Stimulated activated CD4-positive, alpha-beta T cell treated with anti-CD3 and anti-CD28 coated beads, Interleukin-4, amount 100 ng/mL, for 48 hours (primary cell): Measurements from ENCODE around the gene TBCB.
"Not testable (repeated sequence)": the region's sequence is repeated elsewhere in the genome, so short reads cannot be mapped to it uniquely, and the experiment has no call there.

ENCODE experiments used
- DNase-seq, 2 donors: peaks; one replicate each; pipeline ENCODE4 v3.0.0-alpha.2; 2020; ENCODE audit warnings: low read depth in 2 of 2

TBCB gene

GRCh38 chr19:36115453-36116343, at the start of gene TBCB:
TBCB (plus strand) TSS chr19:36115468; CDS start chr19:36115561, 93 bp downstream.
- peak; percentile 90 for DNase-seq

GRCh38 chr19:36067681-36068080, 47.6 kb upstream of the TBCB start:
- no peak for DNase-seq

GRCh38 chr19:36068810-36069499, 46.3 kb upstream of the TBCB start:
- DNase-seq: not testable (repeated sequence)

GRCh38 chr19:36072081-36072480, 43.2 kb upstream of the TBCB start:
- no peak for DNase-seq

- DNase-seq: no peak
These were observed 42.0 kb upstream of the TBCB start for GRCh38 chr19:36073121-36073876.

GRCh38 chr19:36079389-36079945, 35.8 kb upstream of the TBCB start:
- DNase-seq: no peak

- no peak for DNase-seq
These were observed 33.9 kb upstream of the TBCB start for GRCh38 chr19:36081385-36081784.

- DNase-seq: no peak
These were observed 33.4 kb upstream of the TBCB start for GRCh38 chr19:36081894-36082293.

GRCh38 chr19:36082916-36083315, 32.4 kb upstream of the TBCB start:
- no peak for DNase-seq

- DNase-seq: no peak
These were observed 30.8 kb upstream of the TBCB start for GRCh38 chr19:36084231-36085009.

GRCh38 chr19:36086326-36086725, 28.9 kb upstream of the TBCB start:
- no peak for DNase-seq

- DNase-seq: no peak
These were observed 25.4 kb upstream of the TBCB start for GRCh38 chr19:36089847-36090246.

- DNase-seq: no peak
These were observed 24.2 kb upstream of the TBCB start for GRCh38 chr19:36090910-36091695.

- no peak for DNase-seq
These were observed 22.7 kb upstream of the TBCB start for GRCh38 chr19:36092566-36092965.

- DNase-seq: no peak
These were observed 22.1 kb upstream of the TBCB start for GRCh38 chr19:36093146-36093662.

- no peak for DNase-seq
These were observed 21.6 kb upstream of the TBCB start for GRCh38 chr19:36093687-36094086.

- no peak for DNase-seq
These were observed 18.2 kb upstream of the TBCB start for GRCh38 chr19:36097036-36097435.

GRCh38 chr19:36099166-36099785, 16.0 kb upstream of the TBCB start:
- no peak for DNase-seq

GRCh38 chr19:36100476-36100875, 14.8 kb upstream of the TBCB start:
- no peak for DNase-seq
